Left colon (tissue), 2 donors: ENCODE data around the gene KCNQ1. TPM values are rescaled to one million over a fixed set of nuclear protein-coding genes. Genes with fewer than 3 reads are reported as not detected.

Experiments
- ATAC-seq: fragments of 200-7000 bp; cut with Tn5 transposase; one replicate; pipeline ENCODE4 v1.9.1; 2020; ENCODE audit warnings: mild to moderate bottlenecking, moderate library complexity
- DNase-seq, 2 donors: peaks; one replicate each; pipeline ENCODE4 v3.0.0-alpha.2; 2020
- intact Hi-C, 2 donors: fragments of 100-400 bp; cut with DNase I in 1 of 2; cut with micrococcal nuclease in 1 of 2; formaldehyde crosslinking; loops; one replicate each; pipeline versions ENCODE4 v1.11.2 to v1.14.0; 2022; cut with DNase I, micrococcal nuclease
- total RNA-seq, 2 donors: library from RNA; stranded (reverse); fragmentation: NEBNext Ultra II Directional; extraction: Animal tissue kit (Norgen Biotek cat#: 25700); gene quantifications; one replicate each; pipeline ENCODE4 v1.2.1, GENCODE V29; 2021
- donor health status: DM: no; HTN: no; CAD: no.
- donor health status: DM: yes; HTN: yes; CAD: no.

Gene KCNQ1
- total RNA-seq, 2 donors from 2014 or later, result 42.8 to 56.8 TPM

DNA sequence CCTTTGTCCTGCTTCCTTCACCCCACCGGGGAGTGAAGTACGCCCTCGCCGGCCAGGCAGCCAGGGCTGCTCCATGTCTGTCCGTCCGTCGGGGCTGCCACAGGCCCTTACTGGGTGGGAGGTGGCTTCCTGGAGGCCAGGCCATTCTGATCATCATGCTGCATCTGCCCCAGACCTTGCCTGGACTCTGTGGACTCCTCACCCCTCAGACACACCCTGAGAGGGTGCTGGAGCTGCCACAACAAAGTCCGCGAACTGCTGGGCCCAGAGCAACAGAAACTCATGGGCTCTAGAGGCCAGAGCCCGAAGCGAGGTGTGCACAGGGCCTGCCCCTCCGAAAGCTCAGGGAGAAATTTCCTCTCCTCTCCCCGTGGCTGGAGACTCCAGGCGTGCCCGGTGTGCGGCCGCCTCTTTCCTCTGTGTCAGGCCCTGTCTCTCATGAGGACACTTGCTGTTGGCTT is 130.8 kb downstream of the KCNQ1 start:
- ATAC-seq, result peak; percentile 73
- intact Hi-C loops, result no loop called here
- peak; percentile 38 to 49 for DNase-seq

DNA sequence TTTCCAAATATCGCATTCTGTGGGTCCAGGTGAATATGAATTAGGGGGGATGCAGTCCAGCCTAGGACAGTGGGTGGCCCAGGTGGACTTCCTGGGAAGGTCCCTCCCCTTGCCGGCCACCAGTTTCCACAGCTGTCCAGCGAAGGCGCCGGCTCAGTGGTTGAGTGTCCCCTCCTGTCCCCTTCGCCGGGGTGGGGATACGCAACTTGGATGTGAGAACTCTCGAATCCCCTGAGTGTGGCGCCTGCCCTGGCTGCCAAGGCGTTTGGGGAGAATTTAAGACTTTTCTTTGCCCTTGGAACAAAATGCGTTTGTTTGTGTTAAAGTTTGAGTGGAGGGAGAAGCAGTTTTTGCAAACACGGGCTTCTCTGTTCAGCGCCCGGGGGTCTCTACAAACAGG is 131.3 kb downstream of the KCNQ1 start:
- intact Hi-C loops, result no loop called here
- DNase-seq (peak; percentile 9 to 17), ATAC-seq (no peak)

DNA sequence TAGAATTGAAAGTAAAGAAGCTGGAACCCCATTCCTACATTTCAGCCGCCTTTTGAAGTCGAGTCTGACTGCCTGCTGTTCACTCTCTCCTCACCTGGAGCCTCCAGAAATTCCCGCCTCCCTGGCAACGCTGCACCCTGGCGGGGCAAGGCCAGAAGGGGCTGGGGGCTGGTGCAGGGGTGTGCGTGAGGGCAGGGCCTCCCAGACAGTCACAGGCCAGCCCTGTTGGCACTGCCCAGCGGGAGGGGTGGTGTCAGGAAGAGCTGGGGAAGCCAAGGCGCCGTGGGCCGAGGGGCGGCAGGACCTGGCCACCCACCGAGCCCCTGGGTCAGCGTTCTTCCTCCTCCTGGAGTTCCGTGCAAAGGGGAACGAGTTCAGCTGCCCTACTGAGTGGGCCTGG is 131.7 kb downstream of the KCNQ1 start:
- DNase-seq, result peak; percentile 3 to 19
- intact Hi-C loops, result no loop called here

DNA sequence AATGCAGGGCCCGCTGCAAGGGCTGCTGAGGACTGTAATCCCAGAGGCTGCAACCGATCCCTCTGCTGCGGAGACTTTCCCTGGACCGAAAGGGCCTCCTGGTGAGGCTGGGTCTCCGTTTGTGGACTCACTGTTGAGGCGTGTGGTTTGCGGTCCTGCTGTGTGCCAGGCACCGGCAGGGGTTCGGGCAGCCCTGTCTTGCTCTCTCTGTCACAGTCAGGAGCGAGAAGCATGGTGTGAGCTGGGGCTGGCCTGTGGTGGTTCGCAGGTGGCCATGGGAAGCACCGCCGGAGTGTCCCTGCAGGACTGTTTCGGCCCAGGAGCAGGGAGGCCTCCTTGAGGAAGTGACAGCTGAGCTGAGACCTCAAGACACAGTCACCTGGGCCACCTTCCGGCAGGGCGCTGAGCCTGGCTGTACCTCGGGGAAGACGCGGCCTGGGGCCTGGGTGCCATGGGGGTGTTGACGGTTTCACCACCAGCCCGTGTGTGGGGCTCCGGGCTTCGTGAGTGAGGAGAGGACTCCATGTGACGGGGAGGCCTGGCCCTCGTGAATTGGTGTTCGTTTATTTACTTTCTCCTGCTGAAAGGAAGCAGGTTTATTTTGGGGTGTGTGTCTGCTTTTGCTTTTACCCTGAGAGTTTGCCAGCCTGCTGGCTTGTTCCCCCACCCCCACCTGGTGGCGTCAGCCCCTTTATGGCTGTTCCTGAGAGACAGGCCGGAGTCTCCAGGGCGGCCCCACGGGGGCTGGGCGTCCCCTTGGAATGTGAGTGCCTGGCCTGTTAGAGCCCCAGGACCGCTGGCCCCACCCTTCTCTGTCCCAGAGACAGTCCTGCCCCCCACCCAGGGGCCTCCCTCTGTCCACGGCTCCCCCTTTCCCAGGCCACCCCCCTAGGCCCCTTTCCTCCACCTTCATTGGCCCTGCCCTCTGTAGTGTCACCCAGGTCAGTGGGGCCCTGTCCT is 132.5 kb downstream of the KCNQ1 start:
- intact Hi-C loops, result no loop called here
- ATAC-seq, result peak; percentile 53
- DNase-seq, result peak; percentile 61 to 65

More for the DNA sequence above, 131.7 kb downstream of the KCNQ1 start:
- no peak for ATAC-seq

DNA sequence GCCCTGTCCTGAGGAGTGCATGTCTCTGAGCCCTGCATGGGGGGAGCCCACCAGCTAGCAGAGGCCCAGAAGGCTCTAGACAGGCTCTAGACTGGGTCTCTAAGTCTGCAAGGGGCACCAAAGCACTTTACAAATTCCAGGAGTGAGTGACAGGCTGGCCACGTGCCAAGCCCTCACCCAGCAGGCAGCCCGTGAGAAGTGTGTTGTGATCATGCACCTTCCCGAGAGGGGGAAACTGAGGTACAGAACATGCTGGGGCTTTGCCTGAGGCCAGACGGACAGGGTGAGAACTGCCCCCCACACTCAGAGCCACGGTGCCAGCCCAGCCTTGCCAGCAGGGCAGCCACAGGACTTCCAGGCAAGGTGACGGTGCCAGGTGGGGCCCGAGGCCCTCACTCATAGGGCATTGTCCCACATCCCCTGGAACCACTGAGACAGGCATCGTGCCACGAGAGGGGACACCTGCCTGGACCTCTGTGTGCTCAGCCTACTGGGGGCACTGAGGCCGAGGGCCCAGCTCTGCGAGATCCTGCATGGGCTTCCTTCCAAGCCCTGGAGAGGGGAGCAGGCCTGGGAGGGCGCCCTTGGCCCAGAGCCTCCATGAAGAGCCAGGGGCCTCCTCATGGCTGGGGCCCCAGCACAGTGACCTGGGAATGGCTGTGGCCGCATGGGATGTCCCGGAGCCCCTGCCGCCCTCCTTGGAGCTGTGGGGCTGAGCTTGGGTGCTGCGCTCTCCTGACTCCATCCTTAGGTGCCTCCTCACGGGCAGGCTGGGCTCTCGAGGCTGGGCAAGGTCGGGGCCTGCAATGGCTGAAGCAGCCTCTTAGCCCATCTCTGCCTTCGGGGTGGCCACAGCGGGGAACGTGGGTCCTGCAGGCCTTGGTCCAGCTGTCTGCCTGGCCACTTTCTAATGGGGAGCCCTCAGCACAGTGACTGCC is 133.5 kb downstream of the KCNQ1 start:
- intact Hi-C loops, result no loop called here
- no peak for ATAC-seq
- peak; percentile 23 to 24 for DNase-seq

DNA sequence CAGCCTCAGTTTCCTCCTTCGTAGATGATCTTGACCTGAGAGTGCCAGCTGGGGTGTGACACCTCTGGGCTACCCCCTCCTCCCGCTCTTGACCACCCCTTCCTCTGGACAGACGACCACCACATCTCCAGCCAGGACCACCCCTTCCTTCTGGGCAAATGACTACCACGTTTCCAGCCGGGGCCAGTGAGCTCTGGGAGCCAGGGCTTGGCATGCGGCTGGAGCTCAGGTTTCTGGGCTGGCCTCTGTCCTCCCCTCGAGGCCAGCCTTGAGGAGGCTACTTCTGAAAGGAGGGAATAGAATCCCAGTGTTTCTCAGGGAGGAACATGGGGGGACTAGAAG is 134.1 kb downstream of the KCNQ1 start:
- ATAC-seq (no peak), DNase-seq (peak; percentile 2 to 22)
- intact Hi-C loops, result no loop called here

DNA sequence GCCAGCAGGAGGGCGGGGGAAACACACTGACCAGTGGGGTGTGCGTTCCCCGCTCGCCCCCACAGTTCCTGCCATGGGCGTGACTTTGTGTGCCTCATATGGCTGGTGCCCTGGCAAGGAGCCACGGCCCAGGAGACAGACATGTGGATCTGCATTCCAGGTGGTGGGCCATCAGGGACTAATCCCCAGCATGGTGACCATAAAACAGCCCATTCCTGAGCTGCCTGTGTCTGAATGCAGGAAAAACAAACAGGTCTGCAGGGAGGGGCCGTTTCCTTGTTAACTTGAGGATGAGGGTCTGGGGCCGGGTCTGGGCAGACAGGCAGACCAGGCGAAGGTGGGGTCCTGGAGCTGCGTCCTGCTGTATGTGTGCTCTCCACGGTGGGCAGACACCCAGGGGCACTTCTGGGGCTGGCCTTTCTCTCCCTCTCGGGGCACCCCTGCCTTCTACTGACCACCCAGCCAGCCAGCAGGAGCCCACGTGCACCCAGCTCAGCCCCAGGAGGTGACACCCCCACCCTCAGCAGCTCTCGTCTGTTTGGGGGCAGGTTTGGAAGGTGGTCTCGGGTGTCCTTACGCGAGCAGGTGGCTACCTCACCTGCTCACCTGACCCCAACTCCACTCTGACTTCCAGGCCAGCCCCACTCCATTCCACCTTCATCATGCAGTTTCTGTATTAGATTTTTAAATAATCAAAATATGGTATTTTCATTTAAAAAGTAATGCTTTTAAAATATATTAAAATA is 134.7 kb downstream of the KCNQ1 start:
- no peak for ATAC-seq
- intact Hi-C loops, result no loop called here
- peak; percentile 8 to 22 for DNase-seq

DNA sequence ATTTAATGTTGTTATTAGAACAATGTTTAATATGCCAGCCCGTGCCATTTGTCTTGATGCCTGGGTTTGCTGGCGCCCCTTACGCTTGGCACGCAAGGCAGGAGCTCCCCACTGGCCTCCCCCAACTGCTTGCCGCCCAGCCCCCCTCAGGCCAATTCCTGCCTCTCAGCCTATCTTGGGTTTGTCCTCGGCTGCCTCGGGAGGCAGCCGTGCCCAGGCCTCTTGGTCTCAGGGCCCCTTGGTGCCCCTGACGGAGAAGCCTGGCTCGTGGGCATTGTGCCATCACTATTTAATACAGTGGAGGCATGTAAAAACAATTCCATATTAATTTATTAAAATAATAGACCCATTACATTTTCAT is 135.2 kb downstream of the KCNQ1 start:
- DNase-seq, result peak; percentile 1 to 12
- intact Hi-C loops, result no loop called here
- no peak for ATAC-seq

DNA sequence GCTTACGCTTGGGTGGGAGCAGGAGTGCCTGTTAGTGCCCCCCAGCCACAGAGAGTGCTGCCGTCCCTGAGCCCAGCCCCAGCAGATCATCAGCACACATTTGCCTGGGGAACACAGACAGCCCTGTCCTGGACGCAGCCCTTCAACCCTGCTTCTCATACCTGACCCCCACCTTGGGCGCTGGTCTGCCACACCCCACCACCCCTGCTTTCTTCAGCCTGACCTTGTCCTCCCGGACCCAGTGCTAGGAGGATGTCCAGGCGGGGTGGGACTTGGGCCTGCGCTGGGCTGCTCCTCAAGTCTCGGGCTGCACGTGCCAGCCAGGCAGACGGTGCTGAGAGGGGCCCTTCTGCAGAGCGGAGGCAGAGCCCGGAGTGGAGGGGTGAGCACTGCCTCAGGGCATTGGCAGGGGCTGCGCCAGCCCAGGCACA is 135.8 kb downstream of the KCNQ1 start:
- no peak for ATAC-seq

DNA sequence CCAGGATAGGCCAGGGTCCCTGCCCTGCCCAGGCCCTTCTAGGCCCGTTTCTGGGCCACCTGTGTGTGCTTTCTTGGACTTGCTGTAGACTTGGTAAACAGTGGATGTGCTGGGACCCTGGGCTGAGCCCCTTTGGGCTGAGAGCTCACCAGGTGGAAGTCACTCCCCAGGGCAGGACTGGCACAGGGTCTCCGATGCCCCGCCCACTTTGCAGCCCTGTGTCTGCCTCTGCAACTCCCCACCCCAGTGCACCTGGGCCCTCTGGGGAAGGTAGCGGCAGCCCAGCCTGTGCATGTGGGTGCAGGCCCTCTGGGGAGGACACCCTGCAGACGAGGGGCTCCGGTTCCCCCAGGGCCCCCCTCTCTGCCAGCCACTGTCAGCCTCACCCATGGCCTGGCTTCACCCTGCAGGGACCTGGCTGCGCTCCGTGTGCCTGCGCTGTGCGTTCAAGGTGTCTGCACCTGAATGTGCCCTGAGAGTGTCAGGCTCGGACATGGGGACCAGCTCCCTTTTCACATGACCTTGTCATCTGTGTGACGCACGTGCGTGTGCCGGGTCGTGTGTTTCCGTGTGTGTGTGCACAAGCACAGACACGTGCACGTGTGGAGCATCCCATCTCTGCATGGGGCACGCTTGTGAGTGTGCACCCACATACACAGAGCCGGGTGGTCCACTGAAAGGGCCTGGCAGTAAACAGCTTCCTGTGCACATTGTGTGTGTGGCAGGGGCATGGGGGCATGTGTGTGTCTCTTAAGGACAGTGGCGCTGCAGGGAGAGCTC is 136.5 kb downstream of the KCNQ1 start:
- ATAC-seq, result no peak
- peak; percentile 6 to 15 for DNase-seq
- intact Hi-C loops, result no loop called here

More for the DNA sequence above, 135.8 kb downstream of the KCNQ1 start:
- intact Hi-C loops, result no loop called here
- peak; percentile 2 to 9 for DNase-seq

DNA sequence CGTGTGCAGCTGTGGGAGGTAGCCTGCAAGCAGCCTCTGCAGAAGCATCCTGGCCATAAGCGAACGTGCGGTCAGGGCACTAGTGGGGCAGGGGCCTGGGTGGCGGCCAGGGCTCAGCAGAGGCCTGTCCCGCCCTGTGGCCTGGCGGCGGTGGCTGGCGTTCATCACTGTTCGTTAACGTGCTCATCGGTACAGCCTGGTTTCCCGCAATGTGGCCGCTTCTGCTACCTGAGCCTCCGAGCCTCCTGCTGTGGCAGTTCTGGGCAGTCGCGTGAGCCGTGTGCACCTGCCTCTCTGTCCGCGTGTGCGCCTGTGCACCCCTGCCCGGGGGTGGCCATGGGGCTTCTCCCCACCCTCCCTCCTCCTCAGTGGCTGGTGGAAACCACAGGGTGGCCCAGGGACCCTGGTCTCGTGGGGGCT is 137.1 kb downstream of the KCNQ1 start:
- ATAC-seq, result no peak
- peak in 1 of 2 donors; percentile 3 for DNase-seq
- intact Hi-C loops, result no loop called here

DNA sequence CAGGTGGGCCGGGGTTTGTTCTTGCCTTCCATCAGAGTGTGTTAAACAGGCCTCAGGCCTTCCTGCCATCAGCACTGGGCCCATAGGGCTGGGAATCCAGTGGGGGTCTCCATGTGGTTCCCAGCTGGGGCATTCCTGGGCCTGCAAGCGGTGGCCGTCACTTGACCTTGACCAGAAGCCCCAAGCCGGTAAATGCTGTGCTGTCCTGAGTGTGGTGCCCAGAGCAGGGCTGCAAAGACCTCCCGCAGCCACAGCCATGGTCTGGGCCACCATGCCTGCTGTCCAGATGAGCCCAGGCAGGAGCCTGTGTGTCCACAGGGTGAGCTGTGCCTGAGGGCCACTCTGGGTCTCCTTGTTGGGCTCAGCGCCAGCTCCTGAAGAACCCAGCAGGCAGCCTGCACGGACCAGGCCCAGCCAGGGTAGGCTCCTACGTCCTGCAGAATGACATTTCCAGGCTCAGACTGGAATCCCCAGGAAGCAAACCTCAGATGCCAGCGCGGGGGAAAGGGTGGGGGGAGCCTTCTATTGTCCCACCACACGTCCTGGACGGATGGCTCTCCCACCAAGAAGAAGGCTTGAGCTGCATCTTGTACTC is 137.6 kb downstream of the KCNQ1 start:
- DNase-seq, result peak; percentile 3 to 18
- no peak for ATAC-seq
- intact Hi-C loops, result no loop called here

DNA sequence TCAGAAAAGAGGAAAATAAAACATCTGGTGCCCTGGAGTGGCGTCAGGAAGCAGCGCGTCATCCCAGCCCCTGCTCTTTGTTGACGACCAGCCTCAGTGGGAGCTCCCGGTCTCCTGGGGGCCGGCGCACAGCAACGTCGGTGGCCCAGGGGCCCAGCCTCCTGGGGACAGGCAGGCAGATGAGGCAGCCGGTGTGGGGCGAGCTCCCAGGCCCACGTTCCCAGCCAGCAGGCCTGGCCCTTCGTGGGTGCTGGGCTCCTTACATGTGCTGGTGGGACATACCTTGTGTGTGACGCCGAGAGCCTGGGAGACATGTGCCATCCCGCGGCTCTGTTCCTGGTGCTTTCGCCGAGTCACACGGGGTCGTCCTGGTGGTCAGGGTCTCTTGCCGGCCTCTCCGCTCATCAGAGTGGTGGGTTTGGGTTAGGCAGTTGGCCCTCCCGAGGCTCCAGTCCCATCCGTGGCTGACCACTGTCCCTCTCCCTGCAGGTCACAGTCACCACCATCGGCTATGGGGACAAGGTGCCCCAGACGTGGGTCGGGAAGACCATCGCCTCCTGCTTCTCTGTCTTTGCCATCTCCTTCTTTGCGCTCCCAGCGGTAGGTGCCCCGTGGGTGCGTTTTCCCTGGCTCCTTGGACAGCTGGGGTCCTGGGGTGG is 138.3 kb downstream of the KCNQ1 start:
- intact Hi-C loops, result no loop called here
- peak; percentile 1 to 19 for DNase-seq
- ATAC-seq, result no peak

DNA sequence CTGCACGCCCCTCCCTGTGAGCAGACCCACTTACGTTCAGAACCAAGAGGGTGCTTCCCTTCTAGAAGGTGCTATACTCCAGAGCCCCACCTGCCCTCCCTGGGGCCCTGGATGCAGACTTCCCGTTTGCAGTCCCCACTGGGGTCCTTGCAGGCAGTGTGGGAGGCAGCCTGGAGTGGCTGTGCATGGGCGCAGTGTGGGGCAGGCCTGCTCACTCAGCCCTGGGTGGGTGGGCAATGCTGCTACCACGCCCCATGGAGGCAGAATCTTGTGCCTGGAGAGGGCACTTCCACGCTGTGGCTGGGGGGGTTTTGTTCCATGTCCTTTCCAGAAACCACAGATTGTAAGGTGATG is 138.8 kb downstream of the KCNQ1 start:
- ATAC-seq, result no peak
- intact Hi-C loops, result no loop called here
- DNase-seq, result peak; percentile 2 to 16

DNA sequence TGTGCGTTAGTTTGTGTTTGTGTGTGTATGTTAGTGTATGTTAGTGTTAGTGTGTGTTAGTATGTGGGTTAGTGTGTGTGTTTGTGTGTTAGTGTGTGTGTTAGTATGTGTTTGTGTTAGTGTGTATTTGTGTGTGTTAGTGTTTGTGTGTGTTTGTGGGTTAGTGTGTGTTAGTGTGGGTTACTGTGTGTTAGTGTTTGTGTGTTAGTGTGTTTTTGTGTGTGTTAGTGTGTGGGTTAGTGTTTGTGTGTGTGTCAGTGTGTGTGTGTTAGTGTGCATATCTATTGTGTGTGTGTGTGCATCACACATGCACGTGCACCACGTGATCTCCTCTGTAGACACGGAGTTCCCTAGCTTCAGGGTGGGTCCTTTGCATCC is 139.6 kb downstream of the KCNQ1 start:
- DNase-seq (no peak), ATAC-seq (no peak)

DNA sequence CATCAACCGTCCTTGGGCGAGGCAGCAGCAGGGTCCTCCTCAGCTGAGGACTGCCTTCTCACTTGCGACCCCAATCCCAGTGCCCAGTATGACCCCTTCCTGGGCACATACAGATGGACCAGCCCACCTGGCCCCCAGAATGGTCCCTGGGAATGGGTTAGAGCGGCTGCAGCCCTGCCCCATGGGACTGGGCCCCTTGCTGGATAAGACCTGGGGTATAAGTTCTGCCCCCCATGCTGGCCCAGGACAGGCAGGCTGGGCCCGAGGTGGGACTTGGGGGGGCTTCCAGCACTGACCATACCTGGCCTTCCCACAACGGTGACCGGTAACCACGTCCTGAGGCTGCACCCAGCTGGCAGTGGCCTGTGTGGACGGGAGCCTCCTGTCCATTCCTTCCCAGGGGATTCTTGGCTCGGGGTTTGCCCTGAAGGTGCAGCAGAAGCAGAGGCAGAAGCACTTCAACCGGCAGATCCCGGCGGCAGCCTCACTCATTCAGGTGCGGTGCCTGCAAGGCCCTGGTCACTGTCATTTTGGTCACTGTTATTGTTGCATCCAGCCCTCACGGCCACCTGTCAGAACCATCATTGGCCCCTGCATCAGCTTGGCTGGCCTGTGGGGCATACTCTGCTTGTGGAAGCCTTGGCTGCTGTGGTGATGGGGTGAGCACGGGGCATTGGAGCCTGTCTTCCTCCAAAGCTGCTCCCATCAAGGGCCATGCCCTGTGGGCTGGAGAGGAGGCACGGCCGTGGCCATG is 140.2 kb downstream of the KCNQ1 start:
- ATAC-seq (no peak), DNase-seq (peak; percentile 3 to 19)
- intact Hi-C loops, result no loop called here

More for the DNA sequence above, 139.6 kb downstream of the KCNQ1 start:
- intact Hi-C loops, result no loop called here
